ENCODE data around the gene FN3K. TPM values are rescaled to one million over a fixed set of nuclear protein-coding genes. Genes with fewer than 3 reads are reported as not detected.

Gene FN3K
- total and polyA plus RNA-seq, 2 of the 4 experiments (the other 2 are of a cell fraction): 0.90 to 2.9 TPM

- Histone ChIP-seq H3K23ac (ENCODE audit: low read depth, low read length) (no peak overlapping the region), H2AFZ (replicated peaks; ENCODE audit: low read length, poor library complexity) (no peak overlapping the region), H3K36me3 (ENCODE audit: control insufficient read depth, insufficient read depth, low read length) (no peaks in the 10 kb centered on the region), H2BK120ac (ENCODE audit: low read depth, low read length) (no peak overlapping the region), H4K5ac (ENCODE audit: low read depth, low read length) (no peak overlapping the region), H3K9ac (ENCODE audit: low read depth, low read length) (no peak overlapping the region), H4K8ac (ENCODE audit: low read depth in 2 of 2, low read length in 2 of 2) (no peak overlapping the region), H4K20me1 (ENCODE audit: insufficient read depth, low read length) (peaks cover 6% of the 10 kb centered on the region), H2AK9ac (replicated peaks; ENCODE audit: low read depth, low read length, poor library complexity) (no peak overlapping the region), H3K4me2 (ENCODE audit: low read depth, low read length) (no peak overlapping the region), H3K9me3 (ENCODE audit: control insufficient read depth, insufficient read depth, low read length) (no peaks in the 10 kb centered on the region), H3K79me1 (ENCODE audit: low read depth in 1 of 2, low read length in 2 of 2) (peaks cover 5 to 62% of the 10 kb centered on the region in 2 experiments), H3K27ac (ENCODE audit: insufficient read depth, low read length) (no peak overlapping the region), H2AK5ac (ENCODE audit: low read depth, low read length) (peak overlapping the region; percentile 2; the same call in 1 of the 2 replicates), H2BK15ac (ENCODE audit: low read depth, low read length) (no peak overlapping the region), H3K9me1 (ENCODE audit: insufficient read depth, low read length) (peaks cover 5% of the 10 kb centered on the region; the same call in 1 of the 2 replicates), H2BK5ac (ENCODE audit: low read depth, low read length, poor library complexity, severe bottlenecking) (peak overlapping the region; percentile 13), H3K4ac (ENCODE audit: low read depth, low read length) (no peak overlapping the region; the same call in 1 of the 2 replicates), H4K91ac (ENCODE audit: insufficient read depth, low read depth, low read length) (no peak overlapping the region), H2BK20ac (ENCODE audit: low read depth, low read length) (no peak overlapping the region), H3K4me3 (ENCODE audit: insufficient read depth, low read depth, low read length) (no peak overlapping the region), H3K56ac (ENCODE audit: extremely low read depth, insufficient read depth, low read length) (no peak overlapping the region), H3K18ac (ENCODE audit: low read depth, low read length) (no peak overlapping the region), H3K14ac (replicated peaks; ENCODE audit: low read depth, low read length) (no peak overlapping the region), H3K4me1 (ENCODE audit: control insufficient read depth, insufficient read depth, low read length) (peaks cover 7% of the 10 kb centered on the region), H3K27me3 (ENCODE audit: control insufficient read depth, insufficient read depth, low read length) (no peaks in the 10 kb centered on the region)
- intact Hi-C loops (cut with micrococcal nuclease) (no loop called here), in situ Hi-C loops (cut with MboI; ENCODE audit: low sequenced_read_pairs) (no loop called here), dilution Hi-C loops (cut with HindIII; ENCODE audit: low sequenced_read_pairs, unreplicated experiment) (no loop called here)
- BruUV-seq (replicated peaks): no TSS peak
- ATAC-seq (ENCODE audit: low read depth) (no peak), DNase-seq (no peak)
- WGBS, 2 experiments (ENCODE audit: extremely low coverage in 2 of 2, insufficient read length in 1 of 2): 94% methylated on average over 12 of the region's 18 CpGs; no CpG with 5 or more reads in 1 of the 2 experiments
- POLR2A ChIA-PET (ENCODE audit: unreplicated experiment): no interaction called here
- no peak for TF ChIP-seq USF2 (IDR thresholded peaks at IDR 0.05; ENCODE audit: low read depth, low read length)
- TF ChIP-seq RFX5 (IDR thresholded peaks at IDR 0.05; ENCODE audit: low read depth, low read length): no peak
- TF ChIP-seq FOS (IDR thresholded peaks at IDR 0.05; ENCODE audit: low read depth, low read length): no peak
- TF ChIP-seq MXI1 (IDR thresholded peaks at IDR 0.05; ENCODE audit: borderline replicate concordance, low read depth, low read length): no peak
- TF ChIP-seq BHLHE40 (IDR thresholded peaks at IDR 0.05; ENCODE audit: low read depth, low read length): no peak
- no peak for TF ChIP-seq CTCF (conservative IDR thresholded peaks at IDR 0.05; ENCODE audit: low read depth, low read length)
- TF ChIP-seq ELK1 (IDR thresholded peaks at IDR 0.05; ENCODE audit: borderline replicate concordance, low read depth, low read length): no peak
- no peak for TF ChIP-seq POLR2A (IDR thresholded peaks at IDR 0.05; ENCODE audit: low read depth, low read length)
- no peak for TF ChIP-seq CHD1 (IDR thresholded peaks at IDR 0.05; ENCODE audit: low read depth, low read length)
- TF ChIP-seq MAFK (IDR thresholded peaks at IDR 0.05; ENCODE audit: low read depth, low read length): no peak
- TF ChIP-seq CEBPB (IDR thresholded peaks at IDR 0.05; ENCODE audit: low read depth, low read length): no peak
- no peak for TF ChIP-seq NFE2L2 (IDR thresholded peaks at IDR 0.05; ENCODE audit: low read depth, low read length)
- no peak for TF ChIP-seq RCOR1 (IDR thresholded peaks at IDR 0.05; ENCODE audit: insufficient replicate concordance, low read length)
- no peak for TF ChIP-seq SMC3 (IDR thresholded peaks at IDR 0.05; ENCODE audit: low read depth, low read length)
- no peak for TF ChIP-seq MAZ (IDR thresholded peaks at IDR 0.05; ENCODE audit: borderline replicate concordance, low read depth, low read length)
- CTCF ChIA-PET: no interaction called here
These were observed 54.4 kb downstream of the FN3K start for GRCh38 chr17:82789806-82790205.
